HUES48 (cell line): Measurements from ENCODE around the gene CACNA1C.

Source experiments
- H3K27ac ChIP-seq: one replicate; pipeline ENCODE4 v1.7.0; 2013; ENCODE audit warnings: low read depth, low read length, inconsistent platforms
- H3K27me3 ChIP-seq: 2 replicates; pipeline ENCODE4 v1.6.1; 2013; ENCODE audit warnings: mild to moderate bottlenecking, low read length; ENCODE audit not compliant: control insufficient read depth, insufficient read depth
- H3K36me3 ChIP-seq: 2 replicates; pipeline ENCODE4 v1.6.1; 2013; ENCODE audit warnings: low read length; ENCODE audit not compliant: control insufficient read depth, insufficient read depth
- H3K4me1 ChIP-seq: 2 replicates; pipeline ENCODE4 v1.6.1; 2013; ENCODE audit warnings: mild to moderate bottlenecking, low read length; ENCODE audit not compliant: control insufficient read depth, insufficient read depth
- H3K4me3 ChIP-seq: 2 replicates; pipeline ENCODE4 v1.5.1; 2013; ENCODE audit warnings: mild to moderate bottlenecking, low read depth, low read length
- H3K9ac ChIP-seq: 2 replicates; pipeline ENCODE4 v1.6.1; 2013; ENCODE audit warnings: mild to moderate bottlenecking, low read depth, low read length, moderate library complexity
- H3K9me3 ChIP-seq: 2 replicates; pipeline ENCODE4 v1.6.1; 2013; ENCODE audit warnings: low read length; ENCODE audit not compliant: control insufficient read depth, insufficient read depth

The CACNA1C gene

GRCh38 chr12:2465681-2466080 lies 412.9 kb downstream of the CACNA1C start:
- H3K27me3 ChIP-seq, result no peaks in the 10 kb centered on the region
- no peaks in the 10 kb centered on the region for H3K9me3 ChIP-seq
- no peak overlapping the region for H3K27ac ChIP-seq
- H3K9ac ChIP-seq, result no peak overlapping the region
- H3K4me1 ChIP-seq, result no peaks in the 10 kb centered on the region
- no peaks in the 10 kb centered on the region for H3K36me3 ChIP-seq
- no peak overlapping the region for H3K4me3 ChIP-seq

- no peaks in the 10 kb centered on the region for H3K9me3 ChIP-seq
- H3K27ac ChIP-seq, result no peak overlapping the region
- no peaks in the 10 kb centered on the region for H3K36me3 ChIP-seq
- no peak overlapping the region for H3K9ac ChIP-seq
- H3K4me1 ChIP-seq, result no peaks in the 10 kb centered on the region
- H3K27me3 ChIP-seq, result no peaks in the 10 kb centered on the region
- H3K4me3 ChIP-seq, result no peak overlapping the region
These were observed 413.4 kb downstream of the CACNA1C start for GRCh38 chr12:2466211-2466610.

- H3K4me3 ChIP-seq, result no peak overlapping the region
- no peaks in the 10 kb centered on the region for H3K4me1 ChIP-seq
- no peaks in the 10 kb centered on the region for H3K36me3 ChIP-seq
These were observed 414.8 kb downstream of the CACNA1C start for GRCh38 chr12:2467447-2468195.

GRCh38 chr12:2475984-2476383 lies 423.2 kb downstream of the CACNA1C start:
- Histone ChIP-seq H3K9me3 (no peaks in the 10 kb centered on the region), H3K27ac (no peak overlapping the region), H3K36me3 (no peaks in the 10 kb centered on the region), H3K27me3 (no peaks in the 10 kb centered on the region), H3K4me1 (no peaks in the 10 kb centered on the region), H3K4me3 (no peak overlapping the region), H3K9ac (no peak overlapping the region)

More at GRCh38 chr12:2467447-2468195, 414.8 kb downstream of the CACNA1C start:
- Histone ChIP-seq H3K27ac (no peak overlapping the region), H3K9me3 (no peaks in the 10 kb centered on the region), H3K9ac (no peak overlapping the region), H3K27me3 (no peaks in the 10 kb centered on the region)

GRCh38 chr12:2477009-2477766 lies 424.4 kb downstream of the CACNA1C start:
- H3K27ac ChIP-seq, result no peak overlapping the region
- H3K27me3 ChIP-seq, result no peaks in the 10 kb centered on the region

GRCh38 chr12:2479851-2480535 lies 427.2 kb downstream of the CACNA1C start:
- Histone ChIP-seq H3K4me1 (no peaks in the 10 kb centered on the region), H3K9me3 (no peaks in the 10 kb centered on the region), H3K27ac (no peak overlapping the region), H3K27me3 (no peaks in the 10 kb centered on the region), H3K36me3 (no peaks in the 10 kb centered on the region), H3K9ac (no peak overlapping the region), H3K4me3 (no peak overlapping the region)

More at GRCh38 chr12:2477009-2477766, 424.4 kb downstream of the CACNA1C start:
- Histone ChIP-seq H3K9me3 (no peaks in the 10 kb centered on the region), H3K36me3 (no peaks in the 10 kb centered on the region), H3K4me1 (no peaks in the 10 kb centered on the region), H3K4me3 (no peak overlapping the region), H3K9ac (no peak overlapping the region)

GRCh38 chr12:2481346-2481745 lies 428.6 kb downstream of the CACNA1C start:
- Histone ChIP-seq H3K27me3 (no peaks in the 10 kb centered on the region), H3K4me3 (no peak overlapping the region), H3K36me3 (no peaks in the 10 kb centered on the region), H3K27ac (no peak overlapping the region), H3K9ac (no peak overlapping the region), H3K4me1 (no peaks in the 10 kb centered on the region), H3K9me3 (no peaks in the 10 kb centered on the region)

GRCh38 chr12:2481951-2482350 lies 429.2 kb downstream of the CACNA1C start:
- Histone ChIP-seq H3K27ac (no peak overlapping the region), H3K9me3 (no peaks in the 10 kb centered on the region), H3K27me3 (no peaks in the 10 kb centered on the region), H3K36me3 (no peaks in the 10 kb centered on the region), H3K9ac (no peak overlapping the region), H3K4me3 (no peak overlapping the region), H3K4me1 (no peaks in the 10 kb centered on the region)

GRCh38 chr12:2482938-2483660 lies 430.3 kb downstream of the CACNA1C start:
- Histone ChIP-seq H3K4me1 (no peaks in the 10 kb centered on the region), H3K27me3 (no peaks in the 10 kb centered on the region), H3K27ac (no peak overlapping the region), H3K9ac (no peak overlapping the region), H3K9me3 (no peaks in the 10 kb centered on the region), H3K4me3 (no peak overlapping the region), H3K36me3 (no peaks in the 10 kb centered on the region)

- Histone ChIP-seq H3K9ac (no peak overlapping the region), H3K4me3 (no peak overlapping the region), H3K9me3 (no peaks in the 10 kb centered on the region), H3K27me3 (no peaks in the 10 kb centered on the region), H3K27ac (no peak overlapping the region), H3K36me3 (no peaks in the 10 kb centered on the region), H3K4me1 (no peaks in the 10 kb centered on the region)
These were observed 430.9 kb downstream of the CACNA1C start for GRCh38 chr12:2483713-2484112.
